Measurements from ENCODE around the gene DRAXIN. TPM values are rescaled to one million over a fixed set of nuclear protein-coding genes. Genes with fewer than 3 reads are reported as not detected.

The DRAXIN gene, protein sequence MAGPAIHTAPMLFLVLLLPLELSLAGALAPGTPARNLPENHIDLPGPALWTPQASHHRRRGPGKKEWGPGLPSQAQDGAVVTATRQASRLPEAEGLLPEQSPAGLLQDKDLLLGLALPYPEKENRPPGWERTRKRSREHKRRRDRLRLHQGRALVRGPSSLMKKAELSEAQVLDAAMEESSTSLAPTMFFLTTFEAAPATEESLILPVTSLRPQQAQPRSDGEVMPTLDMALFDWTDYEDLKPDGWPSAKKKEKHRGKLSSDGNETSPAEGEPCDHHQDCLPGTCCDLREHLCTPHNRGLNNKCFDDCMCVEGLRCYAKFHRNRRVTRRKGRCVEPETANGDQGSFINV
- total RNA-seq = under 1 TPM in 1 of 2 donors, not detected in 1; 0.06 TPM
- long read RNA-seq = 0 reads

DNA sequence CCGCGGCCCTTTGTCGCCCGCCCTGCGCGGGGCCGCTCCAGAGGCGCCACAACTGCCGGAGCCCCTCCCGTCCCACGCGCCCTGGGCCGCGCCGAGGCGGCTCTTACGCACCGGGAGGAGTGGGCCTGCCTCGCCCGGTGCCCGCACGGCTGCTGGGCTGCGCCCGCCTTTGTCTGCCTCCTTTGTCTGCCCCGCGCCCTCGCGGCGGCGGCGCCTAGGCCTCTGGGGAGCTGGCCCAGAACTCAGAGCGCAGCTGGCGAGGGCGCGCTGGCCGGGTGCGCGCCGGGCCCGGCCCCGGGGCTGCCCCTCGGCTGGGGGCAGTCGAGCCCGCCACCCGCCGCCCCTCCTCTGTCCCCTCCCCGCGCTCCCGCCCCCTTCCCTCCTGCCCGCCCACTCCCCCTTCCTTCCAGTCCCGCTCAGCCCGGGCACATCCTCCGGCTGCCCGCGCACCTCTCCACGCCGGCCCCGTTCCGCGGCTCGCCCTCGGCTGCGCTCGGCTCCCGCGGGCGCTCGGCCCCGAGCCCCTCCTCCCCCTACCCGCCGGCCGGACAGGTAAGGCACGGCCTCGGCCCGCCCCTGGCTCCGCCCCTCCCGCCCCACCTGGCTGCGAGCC, at the start of gene DRAXIN:
TSS of gene DRAXIN (plus strand) at position 409 of the 613 bp plus-strand sequence. CDS start 14,549 bp downstream, outside the sequence.
- intact Hi-C loops (cut with DNase I) = no loop called here
- ATAC-seq (no peak), DNase-seq (no peak)

DNA sequence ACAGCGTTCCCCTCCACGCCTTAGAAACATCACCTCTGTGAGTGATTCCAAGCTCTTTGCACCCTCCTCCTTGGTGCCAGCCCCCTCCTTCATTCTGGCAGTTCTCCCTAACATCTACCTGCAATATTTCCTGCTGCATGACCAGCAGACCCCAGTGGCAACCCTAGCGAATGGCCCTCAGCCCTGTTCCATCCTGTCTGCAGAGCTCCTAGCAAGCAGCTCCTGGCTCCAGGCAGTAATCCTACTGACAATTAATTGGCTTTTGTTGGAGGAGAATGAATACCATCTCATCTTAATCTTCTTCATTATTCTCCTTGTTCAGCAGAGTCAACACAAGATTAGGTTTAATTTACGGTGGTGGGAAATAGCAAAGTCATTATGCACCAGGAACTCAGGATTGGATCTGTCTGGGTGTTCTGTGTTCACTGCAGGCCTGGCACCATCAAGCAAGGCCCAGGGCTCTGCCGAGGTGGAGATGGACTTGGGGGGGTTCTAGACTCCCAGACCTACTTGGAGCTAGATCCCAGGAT, 49.7 kb upstream of the DRAXIN start:
- no peak for ATAC-seq
- intact Hi-C loops (cut with DNase I) = loop anchor here (2.0 to 10.0 kb wide), 4 partner anchors 305 to 605 kb away; no protein-coding TSS in a partner anchor

DNA sequence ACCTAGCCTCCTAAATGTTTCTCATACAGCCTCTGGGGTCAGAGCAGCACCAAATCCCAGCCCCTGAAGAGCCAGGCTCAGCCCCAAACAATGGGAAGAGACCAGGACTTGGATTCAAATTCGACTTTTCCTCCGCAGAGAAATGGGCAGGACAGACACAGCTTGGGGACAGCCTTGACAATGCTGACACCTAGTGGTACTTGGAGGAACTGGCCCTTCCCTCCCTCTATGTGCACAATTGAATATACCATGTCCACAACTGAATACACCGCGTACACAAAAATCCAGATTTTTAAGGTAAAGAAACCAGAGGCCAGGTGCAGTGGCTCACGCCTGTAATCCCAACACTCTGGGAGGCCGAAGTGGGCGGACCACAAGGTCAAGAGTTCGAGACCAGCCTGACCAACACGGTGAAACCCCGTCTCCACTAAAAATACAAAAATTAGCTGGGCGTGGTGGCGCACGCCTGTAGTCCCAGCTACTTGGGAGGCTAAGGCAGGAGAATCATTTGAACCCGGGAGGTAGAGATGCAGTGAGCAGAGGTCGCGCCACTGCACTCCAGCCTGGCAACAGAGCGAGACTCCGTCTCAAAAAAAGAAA, 49.0 kb upstream of the DRAXIN start:
- intact Hi-C loops (cut with DNase I) = loop anchor here (2.0 to 10.0 kb wide), 4 partner anchors 306 to 605 kb away; no protein-coding TSS in a partner anchor
- peak; percentile 57 for DNase-seq
- peak; percentile 76 to 79 for ATAC-seq

More for the DNA sequence above, 49.7 kb upstream of the DRAXIN start:
- no peak for DNase-seq

DNA sequence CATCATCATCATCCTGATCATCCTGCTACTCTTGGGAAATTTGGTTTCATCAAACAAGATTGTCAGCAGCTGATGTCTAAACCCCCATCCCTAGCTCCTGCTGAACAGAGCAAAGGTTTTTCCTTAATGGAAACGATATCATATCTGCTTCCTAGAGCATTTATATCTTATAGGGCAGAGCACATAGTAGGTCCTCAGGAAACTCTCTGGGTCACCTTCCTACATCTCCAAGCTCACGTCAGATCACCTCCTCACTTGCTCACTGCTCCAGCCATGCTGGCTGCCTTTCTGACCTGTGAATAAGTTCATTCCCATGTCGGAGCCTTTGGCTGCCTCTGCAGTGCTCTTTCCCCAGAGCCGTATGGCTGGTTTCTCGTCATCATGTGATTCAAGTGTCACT, 47.7 kb upstream of the DRAXIN start:
- DNase-seq (no peak), ATAC-seq (no peak)
- intact Hi-C loops (cut with DNase I) = loop anchor here (2.0 to 10.0 kb wide), 4 partner anchors 307 to 606 kb away; no protein-coding TSS in a partner anchor

DNA sequence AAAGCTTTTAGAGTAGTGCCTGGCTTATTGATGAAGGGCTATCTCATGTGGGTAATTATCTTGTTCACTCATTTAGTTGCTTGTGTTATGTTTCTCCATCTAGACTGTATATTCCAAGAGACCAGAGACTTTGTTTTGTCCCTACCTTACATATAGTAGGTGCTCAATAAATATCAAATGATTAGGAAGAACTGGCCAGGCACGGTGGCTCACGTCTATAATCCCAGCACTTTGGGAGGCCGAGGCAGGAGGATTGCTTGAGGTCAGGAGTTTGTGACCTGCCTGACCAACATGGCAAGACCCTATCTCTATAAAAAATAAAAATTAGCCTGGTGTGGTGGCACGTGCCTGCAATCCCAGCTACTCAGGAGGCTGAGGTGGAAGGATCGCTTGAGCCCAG, 46.2 kb upstream of the DRAXIN start:
- DNase-seq = no peak
- ATAC-seq = no peak
- intact Hi-C loops (cut with DNase I) = loop anchor here (5.0 to 10.0 kb wide), 3 partner anchors 77 to 608 kb away; no protein-coding TSS in a partner anchor

DNA sequence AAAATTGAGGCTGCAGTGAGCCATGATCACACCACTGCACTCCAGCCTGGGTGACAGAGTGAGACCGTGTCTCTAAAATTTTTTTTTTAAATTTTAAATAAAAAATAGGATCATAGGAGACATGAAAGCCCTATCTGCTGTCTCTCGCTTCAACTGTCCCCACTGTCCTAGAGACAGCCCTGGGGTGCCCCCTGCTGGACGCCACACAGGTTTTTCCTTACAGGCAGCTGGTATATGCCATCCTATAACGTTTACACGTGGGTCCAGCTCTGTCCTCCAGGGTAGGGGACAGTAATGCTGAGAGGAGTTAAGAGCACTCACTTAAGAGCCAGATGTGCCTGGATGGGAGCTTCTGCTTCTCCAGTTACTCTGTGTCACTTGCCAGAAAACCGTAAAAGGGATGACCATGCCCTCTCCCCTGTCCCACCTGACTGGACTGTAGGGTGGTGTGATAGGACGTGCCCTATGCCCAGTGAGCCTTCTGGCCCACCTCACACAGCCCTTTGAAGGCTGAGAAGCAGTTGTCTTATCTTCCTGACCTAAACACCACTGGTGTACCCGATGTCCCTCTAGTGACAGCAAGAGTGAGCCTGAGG, 45.7 kb upstream of the DRAXIN start:
- intact Hi-C loops (cut with DNase I) = loop anchor here (5.0 to 10.0 kb wide), 3 partner anchors 77 to 608 kb away; no protein-coding TSS in a partner anchor
- DNase-seq = peak; percentile 87
- peak in 1 of 2 donors; percentile 19 for ATAC-seq

DNA sequence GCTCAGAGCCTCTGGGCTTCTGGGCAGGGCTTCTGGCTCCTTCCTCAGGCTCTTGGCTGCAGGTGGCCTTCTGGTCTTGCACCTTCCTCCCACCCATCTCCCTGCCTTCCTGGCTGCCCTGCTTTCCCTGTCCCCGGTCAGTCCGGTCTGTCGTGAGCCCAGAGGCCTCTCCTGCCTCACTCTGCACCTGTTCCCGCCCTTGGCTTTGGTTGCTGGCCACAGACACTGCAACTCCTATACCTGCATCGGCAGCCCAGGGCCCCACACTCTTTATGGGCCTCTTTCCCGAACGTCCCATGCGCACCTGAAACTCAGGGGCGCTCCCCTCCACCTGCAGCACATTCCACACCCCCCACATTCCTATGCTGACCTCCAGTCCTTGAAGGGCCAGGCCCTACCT, 45.2 kb upstream of the DRAXIN start:
- ATAC-seq (no peak), DNase-seq (no peak)
- intact Hi-C loops (cut with DNase I) = loop anchor here (5.0 to 10.0 kb wide), 3 partner anchors 76 to 609 kb away; no protein-coding TSS in a partner anchor

DNA sequence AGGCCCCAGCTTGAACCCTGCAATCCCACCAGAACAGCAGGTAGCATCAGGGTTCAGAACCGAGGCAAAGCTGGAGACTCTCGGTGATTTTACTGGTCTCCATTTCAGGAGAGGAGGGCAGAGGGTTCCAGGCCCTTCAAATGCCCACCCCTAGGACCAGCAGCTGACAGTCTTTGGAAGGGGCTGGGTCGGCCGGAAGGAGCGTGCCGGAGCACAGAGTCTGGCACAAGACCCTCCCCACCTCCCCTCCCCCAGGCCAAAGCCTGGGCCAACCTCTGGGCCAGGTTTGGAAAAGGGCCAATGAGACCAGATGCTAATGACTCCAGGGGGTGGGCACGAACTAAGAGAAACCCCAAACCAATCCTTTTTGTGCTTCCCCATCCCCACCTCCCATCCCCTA, 44.2 kb upstream of the DRAXIN start:
- ATAC-seq = no peak
- DNase-seq = no peak
- intact Hi-C loops (cut with DNase I) = loop anchor here (5.0 to 10.0 kb wide), 3 partner anchors 75 to 610 kb away; no protein-coding TSS in a partner anchor

DNA sequence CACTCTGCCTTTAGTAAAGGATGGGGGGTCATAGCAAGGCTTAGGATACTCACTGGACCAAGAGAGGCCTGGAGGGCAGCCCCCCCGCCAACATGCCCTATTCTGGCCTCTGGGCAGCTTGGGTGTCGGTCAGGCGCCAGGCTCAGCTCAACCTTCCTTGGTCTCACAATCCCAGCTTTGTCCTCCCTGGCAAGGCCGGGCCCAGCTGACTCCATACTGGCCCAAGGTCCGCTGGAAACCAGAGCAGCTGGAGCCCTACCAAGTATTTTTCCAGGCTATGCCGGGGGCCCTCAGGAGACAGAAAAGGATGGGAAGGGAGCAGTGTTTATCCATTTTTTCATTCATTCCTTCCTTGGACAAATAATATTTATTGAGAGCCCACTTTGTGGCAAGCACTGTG, 43.5 kb upstream of the DRAXIN start:
- intact Hi-C loops (cut with DNase I) = loop anchor here (5.0 to 10.0 kb wide), 3 partner anchors 74 to 611 kb away; no protein-coding TSS in a partner anchor
- DNase-seq (peak; percentile 58), ATAC-seq (peak; percentile 6 to 19)

DNA sequence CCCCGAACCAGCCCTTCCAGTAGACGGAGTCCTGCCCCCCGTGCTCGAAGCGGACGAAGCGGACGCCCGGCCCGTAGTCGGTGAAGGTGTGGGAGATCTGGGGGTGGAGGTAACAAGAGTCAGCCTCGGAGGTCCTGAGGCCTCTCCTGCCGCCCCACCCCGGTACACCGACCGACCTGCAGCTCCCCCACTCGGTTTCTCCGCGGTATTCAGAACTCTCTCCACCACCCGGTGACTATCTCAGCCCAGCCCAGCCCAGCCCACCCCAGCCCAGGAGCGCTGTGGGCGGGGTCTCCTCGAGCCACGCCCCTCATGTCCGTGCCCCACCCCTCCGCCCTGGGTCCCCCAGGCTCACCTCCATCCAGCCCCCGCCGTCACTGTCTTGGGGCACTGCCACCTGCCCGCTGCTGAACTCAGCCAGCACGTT, 42.8 kb upstream of the DRAXIN start:
- no peak for DNase-seq
- ATAC-seq = peak; percentile 17 to 22
- intact Hi-C loops (cut with DNase I) = loop anchor here (5.0 to 10.0 kb wide), 3 partner anchors 74 to 611 kb away; no protein-coding TSS in a partner anchor

DNA sequence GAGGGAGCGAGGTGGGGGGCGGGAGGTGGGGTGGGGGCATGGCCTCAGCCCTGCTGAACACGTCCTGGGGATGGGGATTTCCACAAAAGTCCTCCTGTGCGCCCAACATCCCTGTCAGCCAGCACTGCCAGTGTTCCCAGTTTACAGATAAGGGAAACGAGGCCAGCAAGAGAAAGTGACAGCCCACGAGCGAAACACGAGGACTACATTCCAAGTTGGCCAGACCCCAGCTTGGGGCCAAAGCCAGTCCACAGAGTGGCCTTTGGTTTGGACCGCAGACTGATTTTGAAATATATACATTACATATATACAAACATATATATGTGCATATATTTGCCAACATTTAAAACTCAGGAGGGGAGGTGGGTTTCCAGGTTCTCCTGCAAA, 42.3 kb upstream of the DRAXIN start:
- DNase-seq (no peak), ATAC-seq (no peak)
- intact Hi-C loops (cut with DNase I) = loop anchor here (5.0 to 10.0 kb wide), 3 partner anchors 73 to 612 kb away; no protein-coding TSS in a partner anchor

DNA sequence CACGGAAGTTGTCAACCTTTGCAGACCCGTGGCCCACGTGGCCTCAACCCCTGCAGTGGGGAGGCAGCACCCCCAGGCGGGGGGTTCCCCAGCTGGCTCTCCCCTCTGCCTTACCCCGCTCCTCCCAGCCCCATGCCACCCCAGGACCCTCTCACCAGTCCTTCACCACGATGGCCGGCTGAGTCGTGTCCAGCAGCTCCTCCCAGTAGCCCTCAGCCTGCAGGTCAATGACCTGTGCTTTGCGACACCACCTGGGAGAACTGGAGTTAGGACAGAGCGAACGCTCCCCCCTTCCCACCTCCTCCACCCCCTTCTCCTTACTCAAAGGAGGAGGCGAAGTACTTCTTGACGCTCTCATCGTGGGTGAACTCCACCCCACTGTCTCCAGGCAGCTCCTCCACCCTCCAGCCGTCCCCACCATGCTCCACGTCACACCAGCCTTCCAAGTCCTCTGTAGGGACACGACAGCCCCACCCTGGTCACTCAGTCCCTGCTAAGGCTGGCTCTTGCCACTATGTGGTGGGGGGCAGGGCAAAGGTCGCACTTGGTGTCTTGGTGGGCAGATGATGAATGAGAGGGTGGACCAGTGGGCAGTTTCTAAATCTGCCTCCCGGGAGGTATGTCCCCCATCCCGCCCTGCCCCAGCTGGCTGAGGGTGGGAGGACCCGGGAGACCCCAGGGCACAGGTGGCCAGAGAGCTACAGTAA, 41.7 kb upstream of the DRAXIN start:
- intact Hi-C loops (cut with DNase I) = loop anchor here (1.0 to 10.0 kb wide), 4 partner anchors 70 to 612 kb away; no protein-coding TSS in a partner anchor
- no peak for ATAC-seq
- no peak for DNase-seq

DNA sequence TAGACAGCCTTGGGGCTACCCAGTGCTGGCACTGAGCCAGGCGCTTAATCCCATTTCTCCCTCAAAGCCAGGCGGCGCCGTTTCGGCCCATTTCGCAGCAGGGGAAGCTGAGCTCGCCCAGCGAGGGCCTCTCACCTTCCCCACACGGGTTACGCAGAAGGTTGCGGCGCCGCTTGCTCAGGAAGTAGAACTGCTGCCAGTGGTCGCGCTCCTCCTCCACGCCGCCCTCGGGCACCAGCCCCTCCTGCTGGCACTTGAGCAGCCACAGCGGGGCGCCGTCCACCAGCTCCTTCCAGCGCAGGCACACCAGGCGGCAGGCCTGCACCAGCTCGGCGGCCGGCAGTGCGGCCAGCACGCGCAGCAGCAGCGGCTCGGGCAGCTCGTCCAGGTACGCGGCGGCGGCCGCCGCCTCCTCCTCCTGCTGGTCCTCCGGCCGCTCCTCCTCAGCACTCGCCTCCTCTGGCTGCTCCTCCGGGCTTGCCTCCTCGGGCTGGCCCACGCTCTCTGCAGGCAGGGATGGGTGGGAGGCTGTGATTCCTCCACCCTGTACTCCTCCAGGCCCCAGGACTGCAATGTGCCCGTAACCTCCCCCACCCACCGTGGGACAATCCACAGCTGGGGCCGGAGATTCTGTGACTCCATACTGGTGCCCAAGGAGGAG, 41.0 kb upstream of the DRAXIN start:
- DNase-seq (peak; percentile 86), ATAC-seq (peak; percentile 45 to 60)
- intact Hi-C loops (cut with DNase I) = loop anchor here in 1 of 2 donors (1.0 kb wide), 1 partner anchor 69 kb away; no protein-coding TSS in a partner anchor

DNA sequence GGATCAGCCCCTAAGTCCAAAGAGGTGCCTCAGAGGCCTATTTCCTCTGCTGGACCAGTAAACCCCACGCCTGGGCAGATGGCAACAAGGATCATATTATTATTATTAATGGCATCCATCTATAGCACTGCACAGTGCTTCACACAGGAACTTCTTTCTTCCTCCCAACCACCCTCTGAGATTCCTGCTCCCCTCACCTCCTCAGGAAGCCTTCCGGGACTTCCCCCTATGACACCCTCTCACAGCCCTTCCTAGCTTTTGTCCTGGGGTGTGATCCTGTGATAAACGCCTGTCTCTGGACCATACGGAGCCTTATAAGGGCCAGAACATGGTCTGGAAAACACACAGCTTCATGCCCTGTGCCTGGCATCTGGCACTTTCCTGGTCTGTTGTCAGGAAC, 40.5 kb upstream of the DRAXIN start:
- DNase-seq = no peak
- ATAC-seq = no peak
- intact Hi-C loops (cut with DNase I) = no loop called here

DNA sequence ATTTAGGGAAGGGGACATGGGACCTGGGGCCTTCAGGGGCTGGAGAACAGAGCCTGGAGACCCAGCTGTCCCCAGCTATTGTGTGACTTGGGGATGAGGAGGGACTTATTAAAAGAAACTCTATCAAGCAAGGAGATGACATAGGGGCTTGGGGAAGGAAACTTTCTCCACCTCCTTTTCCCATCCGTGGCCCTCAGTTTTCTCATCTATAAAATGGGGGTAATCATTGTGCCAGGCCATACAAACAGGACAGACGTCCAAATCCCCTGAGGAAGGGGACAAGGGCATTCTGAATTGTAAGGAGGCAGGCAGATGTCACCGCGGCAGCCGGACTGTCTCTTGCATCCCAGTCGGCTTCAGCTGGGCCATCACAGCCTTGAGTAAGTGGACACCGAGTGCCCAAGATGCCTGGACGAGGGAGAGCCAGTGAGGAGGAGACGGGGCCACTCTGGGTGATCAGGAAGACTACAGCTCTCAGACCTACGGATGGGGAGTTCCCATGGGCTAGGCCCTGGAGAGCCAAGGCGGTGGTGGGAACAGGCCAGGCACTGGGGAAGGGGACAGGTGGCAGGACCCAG, 39.2 kb upstream of the DRAXIN start:
- intact Hi-C loops (cut with DNase I) = no loop called here
- DNase-seq (no peak), ATAC-seq (no peak)

DNA sequence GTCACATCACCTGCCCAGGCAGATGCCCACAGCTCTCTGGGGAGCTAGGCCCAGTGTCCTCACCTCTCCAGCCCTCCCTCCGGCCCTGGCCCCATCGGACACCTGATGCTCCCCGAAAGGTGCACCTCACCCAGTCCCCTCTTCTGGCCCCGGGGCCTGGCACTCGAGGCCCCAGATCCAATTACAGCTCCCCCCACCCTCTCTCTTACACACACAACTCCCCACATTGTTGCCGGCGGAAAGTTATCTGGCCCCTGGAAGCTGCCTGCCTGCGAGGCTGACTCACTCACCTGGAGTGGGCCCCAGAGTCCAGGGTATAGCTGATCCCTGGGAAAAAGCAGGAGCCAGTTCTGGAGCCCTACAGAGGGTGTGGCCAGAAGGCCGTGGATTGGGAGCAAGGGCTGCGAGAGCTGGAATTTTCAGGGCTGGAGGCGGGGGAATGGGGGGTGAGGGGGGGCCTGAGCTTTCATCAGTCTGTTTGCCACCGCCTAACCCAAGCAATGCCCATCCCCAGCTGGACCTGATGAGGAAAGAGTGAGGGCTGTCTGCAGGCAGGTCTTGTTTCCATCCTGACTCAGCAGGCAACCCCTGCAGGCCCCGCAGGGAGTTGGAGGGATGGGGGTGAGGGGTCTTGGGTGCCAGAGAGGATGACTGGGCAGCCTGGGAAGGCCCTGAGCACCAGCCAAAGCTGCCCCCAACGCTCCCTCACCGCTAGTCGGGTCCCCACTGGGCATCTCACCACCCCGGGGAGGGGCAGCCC, 38.2 kb upstream of the DRAXIN start:
- no peak for DNase-seq
- peak; percentile 9 to 58 for ATAC-seq
- intact Hi-C loops (cut with DNase I) = no loop called here

DNA sequence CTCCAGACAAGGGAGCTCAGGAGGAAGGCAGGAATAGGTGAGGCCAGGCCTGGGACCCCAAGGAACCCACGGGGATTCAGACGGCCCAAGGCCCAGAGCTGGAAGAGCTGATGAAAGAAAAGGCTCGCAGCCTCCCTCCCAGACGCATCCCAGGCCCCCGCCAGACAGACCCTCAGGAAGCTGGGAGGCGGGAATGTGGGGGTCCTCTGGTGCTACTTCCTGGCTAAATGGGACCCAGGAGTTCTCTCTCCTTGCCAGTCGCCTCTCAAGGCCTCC, 37.7 kb upstream of the DRAXIN start:
- no peak for DNase-seq
- ATAC-seq = no peak
- intact Hi-C loops (cut with DNase I) = no loop called here

Measured in left cardiac atrium (tissue), 4 donors.